DOHH2 (cell line): ENCODE measurements around the gene FAM78A.
"Not testable (repeated sequence)": the region's sequence is repeated elsewhere in the genome, so short reads cannot be mapped to it uniquely, and the experiment has no call there.

Experiments used
- EZH2phosphoT487 ChIP-seq: fragments of 200-600 bp; sonication (generic); IDR thresholded peaks from 2 replicates; pipeline ENCODE4 v1.6.1; 2017; ENCODE audit warnings: borderline replicate concordance, mild to moderate bottlenecking, antibody characterized with exemption, low read length, moderate library complexity, mixed read lengths
- TF ChIP-seq, protein P1 (sequence below): fragments of 200-600 bp; sonication (generic); IDR thresholded peaks from one replicate; pipeline ENCODE4 v1.5.1; 2014; ENCODE audit warnings: antibody characterized with exemption, mild to moderate bottlenecking, low read depth, low read length; ENCODE audit not compliant: poor library complexity, severe bottlenecking

DNA sequence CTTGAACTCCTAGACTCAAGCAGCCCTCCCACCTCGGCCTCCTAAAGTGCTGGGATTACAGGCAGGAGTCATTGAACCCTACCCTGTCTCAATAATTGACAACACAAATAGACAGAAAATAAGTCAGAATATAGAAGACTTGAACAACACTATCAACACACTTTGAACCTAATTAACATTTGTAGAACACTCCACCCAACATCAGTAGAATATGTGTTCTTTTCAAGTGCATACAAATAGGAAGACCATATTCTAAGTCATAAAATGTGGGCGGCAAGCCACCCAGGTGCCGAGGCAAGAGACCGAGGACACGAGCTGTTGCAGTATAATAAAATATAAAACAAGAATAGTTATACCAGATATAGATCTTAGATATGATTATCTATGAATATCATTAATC lies 32.0 kb downstream of the FAM78A start:
- TF ChIP-seq, protein P1, sequence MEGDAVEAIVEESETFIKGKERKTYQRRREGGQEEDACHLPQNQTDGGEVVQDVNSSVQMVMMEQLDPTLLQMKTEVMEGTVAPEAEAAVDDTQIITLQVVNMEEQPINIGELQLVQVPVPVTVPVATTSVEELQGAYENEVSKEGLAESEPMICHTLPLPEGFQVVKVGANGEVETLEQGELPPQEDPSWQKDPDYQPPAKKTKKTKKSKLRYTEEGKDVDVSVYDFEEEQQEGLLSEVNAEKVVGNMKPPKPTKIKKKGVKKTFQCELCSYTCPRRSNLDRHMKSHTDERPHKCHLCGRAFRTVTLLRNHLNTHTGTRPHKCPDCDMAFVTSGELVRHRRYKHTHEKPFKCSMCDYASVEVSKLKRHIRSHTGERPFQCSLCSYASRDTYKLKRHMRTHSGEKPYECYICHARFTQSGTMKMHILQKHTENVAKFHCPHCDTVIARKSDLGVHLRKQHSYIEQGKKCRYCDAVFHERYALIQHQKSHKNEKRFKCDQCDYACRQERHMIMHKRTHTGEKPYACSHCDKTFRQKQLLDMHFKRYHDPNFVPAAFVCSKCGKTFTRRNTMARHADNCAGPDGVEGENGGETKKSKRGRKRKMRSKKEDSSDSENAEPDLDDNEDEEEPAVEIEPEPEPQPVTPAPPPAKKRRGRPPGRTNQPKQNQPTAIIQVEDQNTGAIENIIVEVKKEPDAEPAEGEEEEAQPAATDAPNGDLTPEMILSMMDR: not testable (repeated sequence)
- TF ChIP-seq EZH2phosphoT487: not testable (repeated sequence)
